SIG-M5 treated with dmso at 0.1 percent for 504 hours (cell line): ENCODE results near the gene BAIAP3.

ENCODE experiments used
- DNase-seq: peaks from one replicate; lab custom pipeline; 2025; ENCODE audit not compliant: unreplicated experiment; lab: John Stamatoyannopoulos, UW

Gene BAIAP3

DNA sequence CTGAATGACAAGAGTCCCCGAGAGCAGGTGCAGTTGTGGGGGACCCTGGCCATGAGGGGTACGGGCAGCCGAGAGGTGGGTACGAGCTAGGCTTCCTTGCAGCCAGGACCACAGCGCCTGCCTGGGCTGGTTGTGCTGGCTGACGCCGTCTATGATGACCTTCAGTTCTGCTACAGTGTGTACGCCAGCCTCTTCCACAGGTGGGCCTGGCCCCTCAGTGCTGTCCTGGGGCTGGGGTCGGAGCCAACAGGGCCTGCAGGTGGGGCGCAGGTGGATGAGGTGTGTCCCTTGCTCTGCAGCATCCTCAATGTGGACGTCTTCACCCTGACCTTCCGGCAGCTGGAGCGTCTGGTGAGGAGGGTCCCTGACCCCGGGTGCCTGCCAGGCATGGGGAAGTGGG lies 11.1 kb downstream of the BAIAP3 start:
- no peak for DNase-seq

DNA sequence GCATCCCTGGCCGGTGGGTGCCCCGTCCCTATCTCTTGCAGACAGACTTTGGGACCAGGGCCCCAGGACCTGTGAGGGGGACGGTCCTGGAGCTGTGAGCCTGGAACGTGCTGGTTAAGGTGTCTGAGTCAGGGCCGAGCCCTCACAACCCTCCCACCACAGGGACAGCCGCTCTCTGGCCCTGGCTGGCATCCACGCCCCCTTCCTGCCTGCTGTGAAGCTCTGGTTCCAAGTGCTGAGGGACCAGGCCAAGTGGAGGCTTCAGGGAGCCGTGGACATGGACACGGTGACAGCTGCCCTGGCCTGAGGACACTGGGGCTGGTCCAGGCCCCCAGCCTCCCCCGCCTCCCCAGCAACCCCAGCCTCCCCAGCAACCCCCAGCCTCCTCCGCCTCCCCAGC lies 11.6 kb downstream of the BAIAP3 start:
- DNase-seq = no peak

DNA sequence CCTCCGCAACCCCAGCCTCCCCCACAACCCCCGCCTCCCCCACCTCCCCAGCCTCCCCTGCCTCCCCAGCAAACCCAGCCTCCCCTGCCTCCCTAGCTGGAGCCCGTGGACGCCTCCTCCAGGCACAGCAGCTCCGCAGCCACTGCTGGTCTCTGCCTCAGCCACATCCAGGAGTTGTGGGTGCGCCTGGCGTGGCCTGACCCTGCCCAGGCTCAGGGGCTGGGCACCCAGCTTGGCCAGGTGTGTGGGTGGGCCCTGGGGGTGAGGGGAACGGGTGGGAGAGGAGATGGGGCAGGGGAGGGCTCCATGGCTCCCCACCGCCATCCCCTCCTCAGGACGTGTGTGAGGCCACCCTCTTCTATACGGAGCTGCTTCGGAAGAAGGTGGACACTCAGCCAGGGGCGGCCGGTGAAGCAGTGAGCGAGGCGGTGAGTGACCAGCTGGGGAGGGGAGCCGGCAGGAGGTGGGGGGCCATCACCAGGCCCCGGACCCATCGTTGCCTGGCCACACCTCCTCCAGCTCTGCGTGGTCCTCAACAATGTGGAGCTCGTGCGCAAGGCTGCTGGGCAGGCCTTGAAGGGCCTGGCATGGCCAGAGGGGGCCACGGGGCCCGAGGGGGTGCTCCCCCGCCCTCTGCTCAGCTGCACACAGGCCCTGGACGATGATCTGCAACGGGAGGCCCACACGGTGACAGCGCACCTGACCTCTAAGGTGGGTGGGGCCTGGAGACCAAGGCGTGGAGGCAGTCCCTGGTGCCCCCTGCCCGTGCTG lies 12.4 kb downstream of the BAIAP3 start:
- DNase-seq = no peak

DNA sequence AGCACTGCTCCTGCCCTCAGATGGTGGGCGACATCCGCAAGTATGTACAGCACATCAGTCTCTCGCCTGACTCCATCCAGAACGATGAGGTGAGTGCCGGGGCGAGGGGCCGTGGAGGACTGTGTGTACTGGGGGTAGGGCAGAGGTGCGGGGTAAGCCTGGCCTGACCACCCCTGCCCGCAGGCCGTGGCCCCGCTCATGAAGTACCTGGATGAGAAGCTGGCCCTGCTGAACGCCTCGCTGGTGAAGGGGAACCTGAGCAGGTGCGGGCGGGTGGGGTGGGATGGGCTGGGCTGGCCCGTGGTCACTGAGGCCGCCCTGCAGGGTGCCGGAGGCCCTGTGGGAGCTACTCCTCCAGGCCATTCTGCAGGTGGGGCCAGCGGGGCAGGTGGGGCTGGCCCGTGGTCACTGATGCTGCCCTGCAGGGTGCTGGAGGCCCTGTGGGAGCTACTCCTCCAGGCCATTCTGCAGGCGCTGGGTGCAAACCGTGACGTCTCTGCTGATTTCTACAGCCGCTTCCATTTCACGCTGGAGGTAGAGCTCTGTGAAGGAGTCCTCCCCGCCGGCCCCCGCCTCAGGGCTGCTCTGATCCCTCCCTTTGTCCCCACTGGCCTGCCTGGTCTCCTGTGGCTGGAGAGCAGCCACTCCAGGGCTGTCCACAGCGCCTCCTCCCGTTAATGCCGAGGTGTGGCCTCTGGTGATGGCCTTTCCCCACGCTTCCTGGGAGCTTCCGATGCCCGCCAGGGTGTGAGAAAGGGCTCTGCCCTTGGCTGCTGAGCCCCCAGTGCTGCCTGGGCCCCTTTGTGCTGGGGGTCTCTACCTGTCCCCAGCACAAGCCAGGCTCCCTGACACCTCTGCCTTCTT lies 13.2 kb downstream of the BAIAP3 start:
- DNase-seq = no peak

DNA sequence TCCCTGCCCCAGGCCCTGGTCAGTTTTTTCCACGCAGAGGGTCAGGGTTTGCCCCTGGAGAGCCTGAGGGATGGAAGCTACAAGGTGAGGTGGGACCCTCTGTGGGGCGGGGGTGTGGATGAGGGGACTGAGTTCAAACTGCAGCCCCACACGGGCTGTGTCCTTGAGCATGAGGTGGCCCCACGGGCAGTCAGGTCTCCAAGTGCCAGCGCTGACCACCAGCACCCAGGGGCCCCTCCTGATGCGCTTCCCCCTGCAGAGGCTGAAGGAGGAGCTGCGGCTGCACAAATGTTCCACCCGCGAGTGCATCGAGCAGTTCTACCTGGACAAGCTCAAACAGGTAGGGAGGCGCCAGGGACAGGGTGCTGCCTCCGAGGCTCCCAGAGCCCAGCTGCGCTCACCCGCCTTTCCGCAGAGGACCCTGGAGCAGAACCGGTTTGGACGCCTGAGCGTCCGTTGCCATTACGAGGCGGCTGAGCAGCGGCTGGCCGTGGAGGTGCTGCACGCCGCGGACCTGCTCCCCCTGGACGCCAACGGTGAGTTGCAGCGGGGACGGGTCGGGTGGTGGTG lies 13.9 kb downstream of the BAIAP3 start:
- DNase-seq = no peak

DNA sequence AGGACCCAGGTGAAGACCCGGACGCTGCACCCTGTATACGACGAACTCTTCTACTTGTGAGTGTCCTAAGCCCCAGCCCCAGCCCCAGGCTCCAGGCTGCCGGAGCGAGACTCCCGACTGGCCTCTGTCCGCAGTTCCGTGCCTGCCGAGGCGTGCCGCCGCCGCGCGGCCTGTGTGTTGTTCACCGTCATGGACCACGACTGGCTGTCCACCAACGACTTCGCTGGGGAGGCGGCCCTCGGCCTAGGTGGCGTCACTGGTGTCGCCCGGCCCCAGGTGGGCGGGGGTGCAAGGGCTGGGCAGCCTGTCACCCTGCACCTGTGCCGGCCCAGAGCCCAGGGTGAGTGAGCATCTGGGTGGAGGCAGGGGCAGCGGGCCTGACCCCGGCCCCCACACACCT lies 14.5 kb downstream of the BAIAP3 start:
- DNase-seq = no peak

DNA sequence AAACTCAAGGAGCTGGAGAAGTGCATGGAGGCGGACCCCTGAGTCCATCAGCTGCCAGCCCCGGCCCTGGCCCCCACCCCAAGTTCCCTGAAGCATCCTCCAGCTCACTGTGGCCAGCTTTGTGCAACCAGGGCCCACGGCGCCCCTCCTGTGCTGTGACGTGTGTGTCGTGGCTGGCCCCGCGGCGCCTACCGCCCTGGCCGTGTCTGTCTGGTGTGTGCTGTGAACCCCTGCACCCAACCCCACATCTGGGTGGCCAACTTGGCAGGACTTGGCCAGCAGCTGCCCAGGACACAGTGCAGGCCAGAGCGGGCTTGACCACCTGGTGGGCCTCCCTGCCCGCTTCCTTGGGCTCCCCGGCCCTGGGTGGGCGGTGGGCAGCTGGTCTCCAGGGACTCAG lies 15.0 kb downstream of the BAIAP3 start:
- no peak for DNase-seq

DNA sequence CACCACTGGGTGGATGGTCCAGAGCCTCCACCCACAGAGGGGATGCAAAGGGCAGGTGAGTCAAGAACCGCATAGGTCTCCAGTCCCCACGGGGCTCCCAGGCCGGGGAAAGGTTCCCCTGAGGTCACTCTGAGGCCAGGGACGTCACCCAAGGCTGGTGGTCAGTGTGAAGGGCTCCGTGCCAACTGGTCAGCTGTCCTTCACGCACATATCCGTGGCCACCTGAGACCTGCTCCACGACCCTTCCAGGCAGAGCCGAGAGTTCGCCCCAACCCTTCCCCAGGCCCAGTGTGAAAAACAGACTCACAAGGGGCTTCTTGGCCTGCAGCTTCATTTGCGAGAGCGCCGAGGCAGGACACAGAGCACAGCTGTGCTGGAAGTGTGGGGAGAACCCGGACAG lies 15.5 kb downstream of the BAIAP3 start:
- no peak for DNase-seq

DNA sequence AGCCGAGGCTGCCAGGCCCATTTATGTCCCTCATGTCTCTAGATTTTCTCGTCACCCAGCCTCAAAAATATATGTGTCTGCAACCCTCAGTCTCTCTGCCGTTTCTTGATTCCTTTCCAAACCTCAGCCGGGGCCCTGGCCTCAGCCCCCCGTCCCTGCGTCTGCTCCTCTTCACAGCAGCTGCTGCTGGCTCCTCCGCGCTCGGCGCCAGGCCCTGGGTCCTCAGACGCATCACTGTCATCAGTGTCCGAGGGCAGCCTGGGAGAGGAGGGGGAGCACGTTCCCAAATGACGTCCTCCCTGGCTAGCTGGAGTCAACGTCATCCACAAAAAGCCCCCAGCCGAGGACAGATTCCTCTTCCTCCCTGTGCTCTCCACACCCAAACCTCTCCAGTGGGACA lies 15.9 kb downstream of the BAIAP3 start:
- DNase-seq = no peak

DNA sequence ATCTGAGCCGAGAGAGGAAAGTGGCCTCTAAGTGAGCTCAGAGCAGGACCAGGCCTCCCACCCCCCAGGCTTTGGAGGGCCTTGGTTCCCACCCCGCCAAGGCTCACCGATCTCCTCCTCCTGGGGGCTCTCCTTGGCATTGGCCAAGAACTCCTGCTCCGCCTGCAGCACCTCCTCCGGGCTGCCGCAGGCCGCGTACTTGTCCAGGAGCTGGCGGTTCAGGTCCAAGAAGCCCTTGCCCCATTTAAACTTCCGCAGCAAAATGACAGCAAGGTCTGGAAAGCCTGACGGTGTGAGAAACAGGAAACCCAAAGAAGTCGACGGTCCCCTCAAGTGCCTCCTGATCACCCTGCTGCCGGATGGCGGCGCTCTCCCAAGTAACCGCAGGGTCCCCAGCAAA lies 16.5 kb downstream of the BAIAP3 start:
- DNase-seq = no peak

DNA sequence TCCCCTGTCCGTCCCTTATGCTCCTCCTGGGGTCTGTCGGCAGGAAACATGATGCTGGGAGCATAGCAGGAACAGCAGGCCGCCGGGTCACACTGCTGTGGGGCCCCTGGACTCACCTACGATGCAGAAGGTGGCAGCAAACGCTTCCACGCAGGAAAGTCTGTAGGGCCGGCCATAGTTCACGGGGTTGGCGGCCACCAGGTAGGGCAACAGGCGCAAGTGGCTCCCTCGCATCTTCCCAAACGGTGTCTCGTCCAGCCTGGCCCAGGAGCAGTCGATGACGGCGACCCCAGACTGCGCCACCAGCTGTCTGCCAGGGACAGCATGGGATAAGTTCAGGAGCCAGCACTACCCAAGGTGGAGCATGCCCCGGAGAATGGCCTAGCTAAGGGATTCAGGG lies 17.2 kb downstream of the BAIAP3 start:
- no peak for DNase-seq

DNA sequence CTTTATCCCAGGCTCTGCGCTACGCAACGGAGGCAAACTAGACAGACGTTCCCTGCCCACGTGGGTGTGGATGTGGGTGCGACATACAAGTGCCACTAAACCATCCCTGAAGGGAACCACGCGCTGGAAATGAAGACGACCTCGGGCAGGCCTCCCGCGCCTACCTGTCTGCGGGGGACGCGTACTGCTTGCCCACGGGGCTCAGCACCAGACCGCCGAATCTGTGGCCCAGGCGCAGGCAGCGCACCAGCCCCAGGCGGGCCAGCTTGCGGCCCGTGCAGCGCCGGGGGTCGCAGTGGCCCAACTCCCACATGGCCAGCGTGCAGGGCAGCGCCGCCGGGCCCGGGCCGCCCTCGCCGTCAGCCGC lies 17.8 kb downstream of the BAIAP3 start:
- no peak for DNase-seq

DNA sequence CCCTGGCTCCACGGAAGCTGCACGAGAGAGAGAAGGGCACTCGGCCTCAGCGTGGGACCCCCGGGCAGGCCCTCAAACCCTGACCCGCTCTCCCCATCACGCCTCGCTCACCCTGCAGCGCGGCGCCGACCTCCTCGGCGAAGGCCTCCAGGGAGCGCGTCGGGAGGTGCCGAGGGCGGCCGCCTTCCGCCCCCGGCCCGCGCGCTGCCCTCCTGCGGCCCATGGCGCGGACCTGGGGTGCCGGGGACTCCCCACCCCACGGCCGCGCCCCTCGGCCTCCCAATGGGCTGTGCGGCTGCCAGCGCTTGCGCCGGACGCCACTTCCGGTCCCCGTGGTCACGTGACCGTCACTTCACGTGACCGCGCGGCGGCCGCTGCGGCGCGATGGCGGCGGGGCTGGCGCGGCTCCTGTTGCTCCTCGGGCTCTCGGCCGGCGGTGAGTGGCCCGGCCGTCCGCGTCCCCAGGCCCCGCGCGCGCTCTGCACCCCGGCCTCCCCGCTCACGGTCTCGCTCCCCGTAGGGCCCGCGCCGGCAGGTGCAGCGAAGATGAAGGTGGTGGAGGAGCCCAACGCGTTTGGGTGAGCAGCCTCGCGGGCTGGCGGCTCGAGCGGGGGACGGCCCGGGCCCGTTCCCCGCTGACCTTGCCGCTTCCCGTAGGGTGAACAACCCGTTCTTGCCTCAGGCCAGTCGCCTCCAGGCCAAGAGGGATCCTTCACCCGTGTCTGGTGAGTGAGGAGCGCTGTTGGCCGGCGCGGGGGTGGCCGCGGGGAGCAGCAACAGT lies 18.3 kb downstream of the BAIAP3 start, which contains the start of the genes GNPTG and TSR3:
TSS of gene GNPTG (plus strand) at position 350 of the 781 bp plus-strand sequence. CDS start at position 385, 35 bp downstream.
TSS of gene TSR3 (minus strand) at position 297 of the 781 bp plus-strand sequence. CDS start at position 223, 74 bp downstream.
- peak; percentile 55 for DNase-seq

DNA sequence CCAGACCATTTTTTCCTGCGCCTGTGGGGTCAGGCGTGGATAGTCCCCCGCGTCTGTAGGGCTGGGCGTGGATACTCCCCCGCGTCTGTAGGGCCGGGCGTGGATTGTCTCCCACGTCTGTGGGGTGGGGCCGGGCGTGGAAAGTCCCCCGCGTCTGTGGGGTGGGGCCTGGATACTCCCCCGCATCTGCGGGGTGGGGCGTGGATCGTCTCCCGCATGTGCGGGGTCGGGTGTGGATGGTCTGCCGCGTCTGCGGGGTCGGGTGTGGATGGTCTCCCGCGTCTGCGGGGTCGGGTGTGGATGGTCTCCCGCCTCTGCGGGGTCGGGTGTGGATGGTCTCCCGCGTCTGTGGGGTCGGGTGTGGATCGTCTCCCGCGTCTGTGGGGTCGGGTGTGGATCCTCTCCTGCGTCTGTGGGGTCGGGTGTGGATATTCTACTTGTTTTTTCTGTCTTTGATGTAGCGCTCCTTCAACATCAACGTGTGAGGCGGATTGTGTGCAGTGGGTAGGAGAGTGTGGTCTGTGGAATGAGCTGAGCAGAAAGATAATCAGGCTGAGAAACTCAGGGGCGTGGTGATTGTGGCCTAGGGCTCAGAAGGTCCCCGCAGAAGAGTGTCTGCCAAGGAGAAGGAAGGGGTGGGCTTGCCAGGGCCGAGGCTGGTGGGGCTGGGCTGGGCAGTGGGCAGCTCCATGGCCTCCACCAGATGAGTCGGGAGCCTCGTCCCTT lies 21.5 kb downstream of the BAIAP3 start:
- DNase-seq = no peak

DNA sequence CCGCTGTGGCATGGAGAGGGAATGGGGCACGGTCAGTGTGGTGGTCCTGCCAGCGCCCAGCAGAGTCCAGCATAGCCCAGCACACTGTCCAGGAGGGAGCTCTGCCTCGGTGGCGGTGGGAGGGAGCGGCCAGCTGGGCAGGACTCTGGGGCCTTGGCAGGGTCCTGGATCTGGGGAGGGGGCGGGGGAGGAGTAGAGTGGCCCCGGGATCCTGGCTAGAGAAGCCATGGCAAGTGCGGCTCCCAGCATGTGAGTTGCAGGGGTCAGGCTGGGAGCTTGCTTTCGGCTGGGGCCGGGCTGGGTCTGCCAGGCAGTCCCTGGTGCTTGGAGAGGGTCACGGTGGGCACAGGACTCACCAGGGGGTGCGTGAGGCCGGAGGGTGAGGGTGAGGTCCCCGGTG lies 22.1 kb downstream of the BAIAP3 start:
- DNase-seq = no peak

DNA sequence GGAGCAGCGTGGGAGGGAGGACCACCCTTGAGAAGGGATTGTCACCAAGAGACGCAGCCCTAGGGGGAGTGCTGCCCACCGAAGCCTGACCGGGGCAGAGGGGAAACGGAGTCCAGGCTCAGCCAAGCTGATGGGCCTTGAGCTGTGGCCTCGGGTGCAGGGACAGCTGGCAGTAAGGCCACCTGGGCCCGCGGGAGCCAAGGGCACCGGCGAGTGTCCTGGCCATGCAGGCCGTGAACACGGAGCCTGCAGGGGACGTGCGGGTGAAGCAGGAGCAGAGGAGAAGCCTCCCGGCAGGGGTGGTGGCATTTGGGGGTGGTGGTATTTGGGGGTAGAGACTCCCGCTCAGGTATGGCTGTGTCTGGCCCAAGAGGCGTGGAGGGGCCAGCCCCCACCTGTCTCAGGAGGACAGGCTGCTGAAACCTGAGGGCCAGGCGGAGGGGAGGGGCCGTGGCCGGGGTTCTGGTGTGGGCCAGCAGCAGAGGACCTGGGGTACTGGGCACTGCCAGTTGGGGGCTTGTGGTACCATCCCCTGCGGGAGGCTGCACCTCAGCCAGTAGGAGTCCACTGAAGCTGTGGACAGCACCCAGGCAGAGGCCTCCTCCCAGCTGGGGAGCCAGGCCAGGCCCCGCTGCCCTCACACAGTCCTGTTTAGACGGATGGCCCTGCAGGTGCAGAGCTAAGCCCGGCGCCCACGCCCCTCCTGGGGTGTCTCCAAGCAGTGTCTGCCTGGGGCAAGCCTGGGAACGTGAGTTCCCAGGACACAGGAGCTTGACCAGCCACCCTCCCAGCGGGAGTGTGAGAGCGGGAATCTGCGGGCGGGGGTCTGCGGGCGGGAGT lies 22.8 kb downstream of the BAIAP3 start:
- DNase-seq = no peak

DNA sequence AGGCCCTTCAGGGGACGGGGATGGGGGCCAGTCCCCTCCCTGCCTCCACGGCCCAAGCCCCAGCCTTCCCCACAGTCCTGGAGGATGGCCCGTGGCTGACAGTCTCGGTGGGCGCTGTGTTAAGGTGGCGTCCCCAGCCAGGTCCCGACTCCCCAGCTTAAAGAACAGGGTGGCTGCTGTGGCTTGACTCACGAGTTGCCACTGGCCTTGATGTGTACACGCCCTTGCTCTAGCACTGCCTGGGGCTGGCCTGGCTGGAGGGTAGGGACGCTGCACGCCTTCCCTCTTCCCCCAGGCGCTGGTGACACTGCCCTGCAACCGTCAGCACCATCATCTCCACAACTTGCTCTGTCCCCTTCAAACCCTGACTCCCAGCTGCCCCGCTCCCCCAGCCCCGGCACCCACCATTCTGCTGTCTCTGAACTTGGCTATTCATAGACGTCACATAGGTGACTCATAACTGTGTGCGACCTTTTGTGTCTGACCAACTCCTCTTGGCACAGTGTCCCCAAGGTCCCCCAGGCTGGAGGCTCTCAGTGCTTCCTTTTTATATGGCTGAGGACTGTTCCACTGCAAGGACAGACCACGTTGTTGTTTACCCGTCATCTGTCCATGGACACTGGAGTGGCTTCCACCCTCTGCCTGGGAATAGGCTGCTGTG lies 24.6 kb downstream of the BAIAP3 start:
- DNase-seq = no peak

DNA sequence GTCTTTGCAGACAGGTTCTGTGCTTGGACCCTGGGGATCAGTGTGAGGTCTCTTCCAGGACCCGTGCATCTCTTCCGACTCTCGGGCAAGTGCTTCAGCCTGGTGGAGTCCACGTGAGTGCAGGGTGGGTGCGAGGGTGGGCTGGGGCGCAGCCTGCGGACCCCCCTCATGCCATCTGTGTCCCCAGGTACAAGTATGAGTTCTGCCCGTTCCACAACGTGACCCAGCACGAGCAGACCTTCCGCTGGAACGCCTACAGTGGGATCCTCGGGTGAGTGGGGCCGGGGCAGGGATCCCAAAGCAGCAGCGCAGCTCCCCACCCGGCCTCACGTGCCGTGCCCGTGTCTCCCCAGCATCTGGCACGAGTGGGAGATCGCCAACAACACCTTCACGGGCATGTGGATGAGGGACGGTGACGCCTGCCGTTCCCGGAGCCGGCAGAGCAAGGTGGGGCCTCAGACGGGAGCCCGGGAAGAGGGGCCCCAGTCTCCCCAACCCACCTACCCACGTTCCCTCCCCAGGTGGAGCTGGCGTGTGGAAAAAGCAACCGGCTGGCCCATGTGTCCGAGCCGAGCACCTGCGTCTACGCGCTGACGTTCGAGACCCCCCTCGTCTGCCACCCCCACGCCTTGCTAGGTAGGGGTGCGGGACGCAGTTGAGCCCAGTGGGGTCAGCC lies 28.4 kb downstream of the BAIAP3 start:
- DNase-seq = no peak
